GM18520 (cell line): ENCODE results near the gene BICRAL.
"Not testable (repeated sequence)": the region's sequence is repeated elsewhere in the genome, so short reads cannot be mapped to it uniquely, and the experiment has no call there.

Source experiments
- ATAC-seq: cut with Tn5 transposase; IDR thresholded peaks from one replicate; pipeline ENCODE4 v1.9.1; 2021; ENCODE audit not compliant: unreplicated experiment

Gene BICRAL

DNA sequence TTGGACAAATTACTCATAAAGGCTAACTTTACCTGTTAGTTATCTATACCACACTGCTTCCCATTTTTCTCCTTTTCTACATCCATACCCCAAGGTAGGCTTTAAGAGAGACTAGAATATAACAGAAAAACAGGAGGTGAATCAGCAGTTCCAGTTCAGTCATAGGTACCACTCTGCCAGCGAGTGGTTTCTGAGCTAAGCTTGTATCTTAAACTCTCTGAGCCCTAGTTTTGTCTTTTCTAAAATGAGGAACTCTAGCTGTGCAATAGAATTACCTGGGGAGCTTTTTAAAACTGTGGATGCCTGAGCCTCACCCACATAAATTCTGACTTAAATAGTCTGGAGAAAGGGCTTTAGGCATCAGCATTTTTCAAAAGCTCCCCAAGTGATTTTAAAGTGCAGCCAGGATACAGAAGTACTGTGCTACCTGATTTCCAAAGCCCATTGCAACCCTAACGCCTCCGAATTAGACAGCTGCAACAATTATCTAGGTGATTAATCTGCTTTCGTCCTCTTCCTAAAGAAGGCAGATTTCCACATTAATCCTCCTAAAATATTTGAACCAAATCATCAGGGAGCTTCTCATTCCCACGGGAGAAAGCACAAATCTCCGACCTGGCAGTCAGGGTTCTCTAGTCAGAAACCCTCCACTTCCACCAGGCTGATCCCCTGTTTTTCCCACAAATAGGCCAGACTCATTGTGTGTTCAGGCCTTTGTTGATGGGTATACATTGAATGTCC is 60.2 kb downstream of the BICRAL start:
- no peak for ATAC-seq

- no peak for ATAC-seq
Measured at GRCh38 chr6:42845327-42845694, 63.5 kb downstream of the BICRAL start.

DNA sequence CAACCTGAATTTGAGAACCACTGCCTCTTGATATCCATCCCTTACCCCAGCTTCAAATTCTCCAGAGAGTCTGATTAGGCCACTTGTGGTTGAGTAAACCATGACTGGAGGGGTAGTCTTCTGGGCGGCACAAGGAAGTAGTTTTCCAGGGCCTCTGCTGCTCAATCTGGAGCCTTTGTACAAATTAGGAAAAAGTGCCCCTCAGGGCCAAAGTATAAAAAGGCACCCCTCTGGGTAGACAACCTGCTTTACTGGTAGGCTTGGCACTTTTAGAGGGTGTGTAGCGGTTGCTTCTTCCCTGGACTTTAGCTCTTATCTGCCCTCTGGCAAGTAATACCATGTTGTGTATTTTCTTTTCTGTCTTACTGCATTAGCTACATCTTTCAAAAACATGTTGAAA is 64.7 kb downstream of the BICRAL start:
- no peak for ATAC-seq

- no peak for ATAC-seq
Measured at GRCh38 chr6:42848700-42849099, 66.8 kb downstream of the BICRAL start.

GRCh38 chr6:42851599-42851998 is 69.7 kb downstream of the BICRAL start:
- ATAC-seq, result no peak

DNA sequence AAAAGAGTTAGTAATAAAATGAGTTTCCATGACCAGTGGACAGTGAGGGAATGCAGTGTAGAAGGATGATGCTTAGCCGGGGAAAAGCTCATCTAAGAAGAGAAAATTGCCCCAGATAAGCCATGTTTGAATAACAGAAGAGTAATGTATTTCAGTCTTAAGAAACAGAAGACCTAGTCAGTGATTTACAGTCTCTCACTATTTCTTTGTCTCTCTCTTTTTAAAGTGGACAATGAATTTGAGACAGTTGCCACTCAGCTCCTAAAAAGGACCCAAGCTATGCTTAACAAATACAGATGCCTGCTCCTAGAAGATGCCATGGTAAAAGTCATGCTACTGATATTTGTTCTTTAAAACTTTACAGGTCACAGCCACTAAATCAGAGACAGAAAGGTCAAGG is 78.2 kb downstream of the BICRAL start:
- no peak for ATAC-seq

GRCh38 chr6:42860481-42860880 is 78.6 kb downstream of the BICRAL start:
- ATAC-seq, result no peak

DNA sequence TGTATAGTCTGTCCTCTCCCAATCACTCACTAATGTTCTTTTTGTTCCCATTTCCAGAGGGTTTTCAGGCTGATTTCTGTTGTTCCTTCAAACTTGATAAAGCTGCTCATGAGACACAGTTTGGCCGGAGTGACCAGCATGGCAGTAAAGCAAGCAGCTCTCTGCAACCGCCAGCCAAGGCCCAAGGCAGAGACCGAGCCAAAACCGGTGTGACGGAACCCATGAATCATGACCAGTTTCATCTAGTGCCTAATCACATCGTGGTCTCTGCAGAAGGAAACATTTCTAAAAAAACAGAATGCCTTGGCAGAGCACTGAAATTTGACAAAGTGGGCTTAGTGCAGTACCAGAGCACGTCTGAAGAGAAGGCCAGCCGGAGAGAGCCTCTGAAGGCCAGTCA is 82.8 kb downstream of the BICRAL start:
- ATAC-seq, result no peak

DNA sequence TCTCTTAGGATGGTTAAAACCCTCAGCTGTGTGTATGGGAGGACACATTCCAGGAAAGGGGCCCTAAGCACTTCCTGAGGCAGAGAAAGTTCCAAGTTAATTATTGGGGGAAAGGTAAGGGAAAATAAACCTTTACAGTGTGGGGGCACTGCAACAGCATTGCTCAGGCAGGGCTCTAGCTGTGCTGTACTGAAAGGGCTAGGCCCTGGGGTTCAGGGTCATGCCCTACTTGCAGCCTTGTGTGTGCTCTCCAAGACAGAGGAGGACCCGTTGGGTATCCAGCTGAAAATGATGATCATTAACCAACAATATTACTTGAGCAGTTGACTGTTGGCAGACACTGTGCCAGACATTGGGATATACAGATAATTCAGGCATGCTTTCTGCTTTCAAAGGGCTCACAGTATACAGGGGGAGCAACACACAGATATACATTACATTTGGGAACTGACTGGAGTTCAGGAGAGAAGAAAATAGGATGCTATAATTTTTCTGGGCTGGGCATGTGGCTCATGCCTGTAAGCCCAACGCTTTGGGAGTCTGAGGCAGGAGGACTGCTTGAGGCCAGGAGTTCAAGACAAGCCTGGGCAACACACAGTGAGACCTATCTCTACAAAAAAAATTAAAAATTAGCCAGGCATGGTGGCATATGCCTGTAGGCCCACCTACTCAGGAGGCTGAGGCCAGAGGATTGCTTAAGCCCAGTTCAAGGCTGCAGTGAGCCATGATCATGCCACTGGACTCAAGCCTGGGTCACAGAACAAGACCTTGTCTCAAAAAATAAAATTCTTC is 88.5 kb downstream of the BICRAL start:
- ATAC-seq, result no peak

GRCh38 chr6:42871711-42872110 is 89.9 kb downstream of the BICRAL start:
- ATAC-seq, result no peak

DNA sequence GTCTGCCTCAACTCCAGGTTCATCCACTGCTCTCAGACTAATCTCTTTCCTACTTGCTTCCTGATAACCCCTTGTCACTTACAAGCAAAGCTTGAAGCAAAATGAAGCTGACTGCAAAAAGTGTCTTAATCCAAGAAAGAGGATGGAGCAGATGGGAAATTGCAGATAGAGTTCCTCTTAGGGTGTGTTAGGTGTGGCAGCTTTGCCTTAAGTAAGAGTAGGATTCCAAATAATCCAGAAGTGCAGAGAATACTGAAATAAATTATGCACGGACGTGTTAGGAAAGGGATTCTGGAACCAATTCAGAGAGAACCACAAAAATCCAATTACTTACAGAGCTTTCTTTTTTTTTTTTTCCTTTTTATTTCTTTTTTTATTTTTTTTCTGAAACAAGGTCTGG is 91.5 kb downstream of the BICRAL start:
- ATAC-seq, result no peak

GRCh38 chr6:42877695-42878094 is 95.8 kb downstream of the BICRAL start:
- no peak for ATAC-seq

- peak; percentile 80 for ATAC-seq
Measured at GRCh38 chr6:42879372-42880239, 97.8 kb downstream of the BICRAL start, which contains the start of gene RPL7L1. RPL7L1 (plus strand) TSS chr6:42879616; CDS start chr6:42879911, 295 bp downstream.

GRCh38 chr6:42880240-42880817 is 98.5 kb downstream of the BICRAL start:
- ATAC-seq, result not testable (repeated sequence)

GRCh38 chr6:42880871-42881270 is 99.0 kb downstream of the BICRAL start:
- not testable (repeated sequence) for ATAC-seq

GRCh38 chr6:42885702-42886101 is 103.8 kb downstream of the BICRAL start:
- ATAC-seq, result no peak

GRCh38 chr6:42888201-42888600 is 106.3 kb downstream of the BICRAL start:
- not testable (repeated sequence) for ATAC-seq

GRCh38 chr6:42889815-42890214 is 108.0 kb downstream of the BICRAL start:
- ATAC-seq, result no peak

- peak; percentile 88 for ATAC-seq
Measured at GRCh38 chr6:42890311-42891198, 108.7 kb downstream of the BICRAL start.

DNA sequence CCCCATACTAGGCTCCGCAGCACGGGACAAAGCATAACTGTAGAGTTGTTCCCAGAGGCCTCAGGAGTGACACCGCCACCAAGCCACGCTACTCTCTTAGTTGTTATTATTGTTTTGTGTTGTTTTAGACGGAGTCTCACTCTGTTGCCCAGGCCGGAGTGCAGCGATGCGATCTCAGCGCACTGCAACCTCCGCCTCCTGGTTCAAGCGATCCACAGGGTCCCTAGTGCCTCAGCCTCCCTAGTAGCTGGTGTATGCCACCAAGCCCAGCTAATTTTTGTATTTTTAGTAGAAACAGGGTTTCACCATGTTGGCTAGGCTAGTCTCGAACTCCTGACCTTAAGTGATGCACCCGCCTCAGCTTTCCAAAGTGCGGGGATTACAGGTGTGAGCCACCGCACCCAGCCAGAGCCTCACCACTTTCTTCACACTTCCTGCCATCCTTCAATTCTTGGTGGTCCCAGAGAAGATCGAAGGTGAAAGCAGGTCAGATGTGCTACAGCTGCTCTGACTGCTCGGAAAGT is 109.4 kb downstream of the BICRAL start:
- no peak for ATAC-seq
